HepG2 (cell line): ENCODE measurements around the gene MTF1. TPM values are rescaled to one million over a fixed set of nuclear protein-coding genes. Genes with fewer than 3 reads are reported as not detected.

Experiments
- ATAC-seq: fragments of 200-7000 bp; cut with Tn5 transposase; 3 replicates; pipeline ENCODE4 v1.9.1; 2020; ENCODE audit warnings: mild to moderate bottlenecking, moderate library complexity
- BruUV-seq: library from RNA; stranded (reverse); fragments of 400-500 nt; replicated peaks from 2 replicates; lab custom pipeline; 2021; lab: Mats Ljungman, UMichigan
- CTCF ChIA-PET: fragments of 300-600 bp; formaldehyde crosslinking; extraction: SDS; loops from one replicate; lab custom pipeline; 2021; ENCODE audit warnings: low total read pairs, inconsistent platforms, low intra/inter-chr PET ratio; lab: Yijun Ruan, JAX
- POLR2A ChIA-PET: fragments of 350-600 bp; sonication (Branson Sonifier 250); formaldehyde crosslinking; loops from one replicate; lab custom pipeline; 2020; ENCODE audit warnings: antibody characterized with exemption, inconsistent platforms; lab: Yijun Ruan, JAX
- DNase-seq: peaks from one replicate; pipeline ENCODE4 v3.0.0-alpha.2; 2015; ENCODE audit warnings: low spot score
- FAIRE-seq: peaks from 3 replicates; lab custom pipeline; 2011; peaks lifted over from hg19 to GRCh38; lab: Jason Lieb, UNC
- H2AFZ ChIP-seq: one replicate; pipeline ENCODE4 v1.6.1; 2011; ENCODE audit warnings: low read length, inconsistent platforms
- H3K27ac ChIP-seq: fragments of 300-600 bp; 3 replicates; pipeline ENCODE4 v1.8.0; 2011; ENCODE audit warnings: mixed run types, mild to moderate bottlenecking, mixed read lengths, low read length, inconsistent platforms; ENCODE audit not compliant: insufficient read depth; ENCODE audit errors: extremely low read length
- H3K27me3 ChIP-seq, 2 experiments: fragments of 200-600 bp in 1 of 2; 2 replicates in 1 of 2; 3 replicates in 1 of 2; pipeline versions ENCODE4 v1.6.0 to v1.8.0; 2011; ENCODE audit warnings: low read length in 2 of 2, mild to moderate bottlenecking in 2 of 2, moderate library complexity in 2 of 2, inconsistent platforms in 1 of 2; ENCODE audit not compliant: insufficient read depth in 2 of 2, control insufficient read depth in 1 of 2
- H3K36me3 ChIP-seq, 2 experiments: fragments of 200-600 bp in 1 of 2; replicated peaks in 1 of 2; 2 replicates in 1 of 2; 3 replicates in 1 of 2; pipeline versions ENCODE4 v1.5.1 to v1.8.0; 2011; ENCODE audit warnings: low read length in 2 of 2, inconsistent platforms in 1 of 2; ENCODE audit not compliant: insufficient read depth in 2 of 2, control insufficient read depth in 1 of 2
- H3K4me1 ChIP-seq: 2 replicates; pipeline ENCODE4 v1.5.1; 2012; ENCODE audit warnings: low read length, inconsistent platforms; ENCODE audit not compliant: insufficient read depth
- H3K4me2 ChIP-seq: 2 replicates; pipeline ENCODE4 v1.6.0; 2011; ENCODE audit warnings: low read depth, low read length, inconsistent platforms
- H3K4me3 ChIP-seq, 3 experiments: fragments of 200-600 bp in 1 of 3; sonication (generic), shearing (Covaris generic) in 1 of 3; replicated peaks in 1 of 3; 2 replicates each; pipeline ENCODE4 v1.5.1; 2011 to 2016; ENCODE audit warnings: low read length in 3 of 3, inconsistent platforms in 2 of 3, low read depth in 2 of 3, mild to moderate bottlenecking in 2 of 3, control low read depth in 1 of 3, mixed read lengths in 1 of 3; ENCODE audit not compliant: insufficient read depth in 1 of 3
- H3K79me2 ChIP-seq: one replicate; pipeline ENCODE4 v1.6.1; 2011; ENCODE audit warnings: low read length, inconsistent platforms; ENCODE audit not compliant: insufficient read depth
- H3K9ac ChIP-seq: 2 replicates; pipeline ENCODE4 v1.6.0; 2011; ENCODE audit warnings: mild to moderate bottlenecking, low read depth, low read length, inconsistent platforms; ENCODE audit not compliant: insufficient read depth
- H3K9me3 ChIP-seq: 2 replicates; pipeline ENCODE4 v1.5.1; 2012; ENCODE audit warnings: mild to moderate bottlenecking, low read length
- H4K20me1 ChIP-seq: 2 replicates; pipeline ENCODE4 v1.6.0; 2011; ENCODE audit warnings: inconsistent platforms, mild to moderate bottlenecking, low read length, moderate library complexity; ENCODE audit not compliant: insufficient read depth
- CSRNP1 ChIP-seq: sonication (generic); formaldehyde crosslinking; IDR thresholded peaks from 2 replicates; pipeline ENCODE4 v1.8.1; 2023; ENCODE audit warnings: mild to moderate bottlenecking, missing genetic modification reagents
- PRMT3 ChIP-seq: sonication (generic); formaldehyde crosslinking; IDR thresholded peaks from 2 replicates; pipeline ENCODE4 v1.8.1; 2022; ENCODE audit warnings: low read depth, mild to moderate bottlenecking, moderate library complexity, missing genetic modification reagents, borderline replicate concordance
- ZBTB7A ChIP-seq: sonication (generic); formaldehyde crosslinking; IDR thresholded peaks from 2 replicates; pipeline ENCODE4 v1.8.0; 2022; ENCODE audit warnings: mild to moderate bottlenecking, missing genetic modification reagents
- ZC3H13 ChIP-seq: sonication (generic); formaldehyde crosslinking; IDR thresholded peaks from 2 replicates; pipeline ENCODE4 v1.8.1; 2023; ENCODE audit warnings: mild to moderate bottlenecking, missing genetic modification reagents, moderate library complexity
- ZZZ3 ChIP-seq: sonication (generic); formaldehyde crosslinking; IDR thresholded peaks from 2 replicates; pipeline ENCODE4 v1.4.0; 2020; ENCODE audit warnings: missing genetic modification reagents, mild to moderate bottlenecking, borderline replicate concordance
- WGBS: methylation state at CpG from one replicate; pipeline ENCODE4 v1.1.6; 2017; ENCODE audit warnings: low lambda C conversion rate; 5-methylcytosine and 5-hydroxymethylcytosine counted together
- in situ Hi-C: cut with HindIII; loops from 2 replicates; pipeline ENCODE4 v1.10.0; 2017; ENCODE audit warnings: low pct_unique_long_range_greater_than_20kb; ENCODE audit not compliant: extremely low pct_ligation_motif_present
- intact Hi-C: fragments of 100-400 bp; cut with micrococcal nuclease; formaldehyde crosslinking; loops from one replicate; pipeline ENCODE4 v1.10.0; 2022; ENCODE audit not compliant: unreplicated experiment
- polyA plus RNA-seq, 8 experiments: library from polyadenylated mRNA; depleted of rRNA in 3 of 8; stranded (reverse) in 7 of 8; unstranded in 1 of 8; fragments of >200 nt; fragmentation: Illumina TruSeq in 4 of 8; extraction: Trizol in 4 of 8; gene quantifications; 2 replicates each; pipeline versions ENCODE4 v1.2.1 to v1.2.3, GENCODE V29; 2011 to 2016; ENCODE audit warnings: low read depth in 4 of 8, missing spikeins in 1 of 8, mixed read lengths in 1 of 8; ENCODE audit not compliant: insufficient read depth in 1 of 8
- total RNA-seq, 5 experiments: library from RNA; depleted of rRNA; stranded (reverse); fragments of >200 nt; fragmentation: Illumina TruSeq; extraction: Trizol; gene quantifications; 2 replicates each; pipeline ENCODE4 v1.2.3, GENCODE V29; 2016; ENCODE audit warnings: low read depth in 1 of 5
- TF ChIP-seq, protein P1 (sequence below): sonication (generic); formaldehyde crosslinking; IDR thresholded peaks from 2 replicates; pipeline ENCODE4 v1.8.1; 2023; ENCODE audit warnings: mild to moderate bottlenecking, inconsistent platforms, moderate library complexity, missing genetic modification reagents, borderline replicate concordance

MTF1 gene
- total and polyA plus RNA-seq, 2 of the 13 experiments (the other 11 are each of a cell fraction or from before 2014, with no cell fraction given) = 2.4 to 3.3 TPM

- H4K20me1 ChIP-seq = no peaks in the 10 kb centered on the region
- no peak overlapping the region for H2AFZ ChIP-seq
- ChIA-PET POLR2A (no interaction called here), CTCF (no interaction called here)
- 97% methylated on average over 9 of the region's 9 CpGs for WGBS
- ATAC-seq = no peak
- no peak overlapping the region for H3K4me2 ChIP-seq
- intact Hi-C loops (no loop called here), in situ Hi-C loops (no loop called here)
- no peak for FAIRE-seq
- no peak overlapping the region for H3K4me3 ChIP-seq
- no peaks in the 10 kb centered on the region for H3K79me2 ChIP-seq
- H3K9ac ChIP-seq = no peak overlapping the region
- H3K36me3 ChIP-seq = peaks cover 10 to 41% of the 10 kb centered on the region in 2 experiments; a peak in 4 of 5 replicates
- no peak overlapping the region for H3K27ac ChIP-seq
- H3K27me3 ChIP-seq = no peaks in the 10 kb centered on the region
- H3K4me1 ChIP-seq = no peaks in the 10 kb centered on the region
- no TSS peak for BruUV-seq
- TF ChIP-seq CSRNP1 (CRISPR knock-in tag) (no peak), ZBTB7A (CRISPR knock-in tag) (no peak), ZC3H13 (no peak), PRMT3 (CRISPR knock-in tag) (no peak), ZZZ3 (CRISPR knock-in tag) (no peak)
- TF ChIP-seq, protein P1, sequence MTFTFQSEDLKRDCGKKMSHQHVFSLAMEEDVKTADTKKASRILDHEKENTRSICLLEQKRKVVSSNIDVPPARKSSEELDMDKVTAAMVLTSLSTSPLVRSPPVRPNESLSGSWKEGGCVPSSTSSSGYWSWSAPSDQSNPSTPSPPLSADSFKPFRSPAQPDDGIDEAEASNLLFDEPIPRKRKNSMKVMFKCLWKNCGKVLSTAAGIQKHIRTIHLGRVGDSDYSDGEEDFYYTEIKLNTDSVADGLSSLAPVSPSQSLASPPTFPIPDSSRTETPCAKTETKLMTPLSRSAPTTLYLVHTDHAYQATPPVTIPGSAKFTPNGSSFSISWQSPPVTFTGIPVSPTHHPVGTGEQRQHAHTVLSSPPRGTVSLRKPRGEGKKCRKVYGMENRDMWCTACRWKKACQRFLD (CRISPR knock-in tag) = no peak
- no peaks in the 10 kb centered on the region for H3K9me3 ChIP-seq
- DNase-seq = no peak
These were observed 36.2 kb downstream of the MTF1 start for GRCh38 chr1:37822906-37823815.
